MCF 10A (cell line): ENCODE data around the gene XXYLT1. TPM values are rescaled to one million over a fixed set of nuclear protein-coding genes. Genes with fewer than 3 reads are reported as not detected.

Experiments used
- BruUV-seq: library from RNA; stranded (reverse); fragments of 400-500 nt; replicated peaks from 2 replicates; lab custom pipeline; 2021; lab: Mats Ljungman, UMichigan
- CTCF ChIA-PET: fragments of 300-600 bp; sonication (Branson Sonifier 250); formaldehyde crosslinking; extraction: SDS; loops from one replicate; lab custom pipeline; 2021; ENCODE audit warnings: antibody characterized with exemption, inconsistent platforms; lab: Yijun Ruan, JAX
- POLR2A ChIA-PET: fragments of 300-600, 350-650 bp; sonication (Branson Sonifier 250); formaldehyde crosslinking; extraction: SDS; loops from one replicate; lab custom pipeline; 2020; ENCODE audit warnings: antibody characterized with exemption, inconsistent platforms; lab: Yijun Ruan, JAX
- DNase-seq: peaks from one replicate; pipeline ENCODE4 v3.0.0-alpha.2; 2018; ENCODE audit not compliant: unreplicated experiment
- H3K27ac Mint-ChIP-seq: one replicate; pipeline ENCODE4 v1.8.0; 2022; ENCODE audit warnings: mild to moderate bottlenecking, low read depth, mixed read lengths; ENCODE audit not compliant: unreplicated experiment
- H3K27me3 Mint-ChIP-seq: one replicate; pipeline ENCODE4 v1.8.0; 2022; ENCODE audit warnings: mixed read lengths; ENCODE audit not compliant: insufficient read depth, unreplicated experiment
- H3K36me3 Mint-ChIP-seq: one replicate; pipeline ENCODE4 v1.8.0; 2022; ENCODE audit warnings: mild to moderate bottlenecking, moderate library complexity, mixed read lengths; ENCODE audit not compliant: insufficient read depth, unreplicated experiment
- H3K4me1 Mint-ChIP-seq: one replicate; pipeline ENCODE4 v1.8.0; 2022; ENCODE audit warnings: mixed read lengths; ENCODE audit not compliant: insufficient read depth, unreplicated experiment
- H3K4me3 Mint-ChIP-seq: one replicate; pipeline ENCODE4 v1.8.0; 2022; ENCODE audit warnings: mild to moderate bottlenecking, moderate library complexity, mixed read lengths; ENCODE audit not compliant: unreplicated experiment
- H3K9me3 Mint-ChIP-seq: one replicate; pipeline ENCODE4 v1.8.0; 2022; ENCODE audit warnings: mixed read lengths; ENCODE audit not compliant: unreplicated experiment
- CTCF ChIP-seq: fragments of 200-600 bp; IDR thresholded peaks from one replicate; pipeline ENCODE4 v1.8.0; 2022; ENCODE audit warnings: antibody characterized with exemption, mild to moderate bottlenecking; ENCODE audit not compliant: unreplicated experiment
- intact Hi-C: fragments of 100-400 bp; cut with micrococcal nuclease; formaldehyde crosslinking; loops from 2 replicates; pipeline ENCODE4 v1.14.1; 2022
- total RNA-seq: library from RNA; stranded (reverse); gene quantifications from 2 replicates; pipeline ENCODE4 v1.2.3, GENCODE V29; 2022

Gene XXYLT1
- total RNA-seq, 1 experiment from 2014 or later: 10.0 TPM

- peaks cover under 1% of the 10 kb centered on the region for H3K36me3 Mint-ChIP-seq
- no peaks in the 10 kb centered on the region for H3K9me3 Mint-ChIP-seq
- H3K4me3 Mint-ChIP-seq: no peak overlapping the region
- no peak for TF ChIP-seq CTCF
- DNase-seq: no peak
- intact Hi-C loops: no loop called here
- BruUV-seq: no TSS peak
- ChIA-PET CTCF (interaction anchor here (0.6 to 1.0 kb wide), 2 partner anchors 21 to 33 kb away, joined by 3 read pairs; no protein-coding TSS in a partner anchor), POLR2A (interaction anchor here (0.7 kb wide), 1 partner anchor 388 kb away, joined by 3 read pairs; no protein-coding TSS in a partner anchor)
- no peaks in the 10 kb centered on the region for H3K27me3 Mint-ChIP-seq
- no peak overlapping the region for H3K27ac Mint-ChIP-seq
- H3K4me1 Mint-ChIP-seq: no peaks in the 10 kb centered on the region
These were observed 199.8 kb downstream of the XXYLT1 start for GRCh38 chr3:195071011-195071728.

GRCh38 chr3:195070336-195070735, 200.6 kb downstream of the XXYLT1 start:
- ChIA-PET POLR2A (no interaction called here), CTCF (interaction anchor here (1.0 kb wide), 1 partner anchor 20 kb away, joined by 3 read pairs; no protein-coding TSS in a partner anchor)
- BruUV-seq: no TSS peak
- Mint-ChIP-seq H3K36me3 (peaks cover 7% of the 10 kb centered on the region), H3K9me3 (no peaks in the 10 kb centered on the region), H3K27ac (no peak overlapping the region), H3K27me3 (no peaks in the 10 kb centered on the region), H3K4me1 (no peaks in the 10 kb centered on the region), H3K4me3 (no peak overlapping the region)
- TF ChIP-seq CTCF: no peak
- intact Hi-C loops: no loop called here
- DNase-seq: no peak

GRCh38 chr3:195069501-195070251, 201.3 kb downstream of the XXYLT1 start:
- Mint-ChIP-seq H3K9me3 (no peaks in the 10 kb centered on the region), H3K27me3 (no peaks in the 10 kb centered on the region), H3K4me1 (no peaks in the 10 kb centered on the region), H3K36me3 (peaks cover 7% of the 10 kb centered on the region), H3K4me3 (no peak overlapping the region), H3K27ac (no peak overlapping the region)
- no TSS peak for BruUV-seq
- POLR2A ChIA-PET: no interaction called here
- intact Hi-C loops: no loop called here
- no peak for TF ChIP-seq CTCF
- no peak for DNase-seq
- CTCF ChIA-PET: no interaction called here
